A549 (cell line): ENCODE measurements around the gene PDYN. TPM values are rescaled to one million over a fixed set of nuclear protein-coding genes. Genes with fewer than 3 reads are reported as not detected.

Experiments used
- ATAC-seq, 2 experiments: fragments of 200-7000 bp in 1 of 2; fragments of >200 bp in 1 of 2; cut with Nextera tagmentation in 1 of 2; cut with Tn5 transposase in 1 of 2; 3 replicates each; pipeline versions ENCODE4 v1.8.0 to v1.9.1; 2018 to 2020; ENCODE audit warnings: mild to moderate bottlenecking in 1 of 2, moderate library complexity in 1 of 2
- CTCF ChIA-PET: fragments of 300-600 bp; sonication (Branson Sonifier 250); formaldehyde crosslinking; extraction: SDS; loops from one replicate; lab custom pipeline; 2021; ENCODE audit warnings: antibody characterized with exemption, inconsistent platforms; lab: Yijun Ruan, JAX
- POLR2A ChIA-PET: fragments of 350-600 bp; formaldehyde crosslinking; extraction: SDS; loops from one replicate; lab custom pipeline; 2021; ENCODE audit warnings: antibody characterized with exemption, inconsistent platforms; lab: Yijun Ruan, JAX
- DNase-seq, 2 experiments: peaks; one replicate each; pipeline versions ENCODE4 v3.0.0 to v3.0.0-alpha.2; 2011 to 2016; ENCODE audit warnings: low read depth in 1 of 2, low spot score in 1 of 2
- FAIRE-seq: peaks from 2 replicates; lab custom pipeline; 2011; peaks lifted over from hg19 to GRCh38; lab: Jason Lieb, UNC
- H3K27ac ChIP-seq, 2 experiments: fragments of >200 bp; sonication (Bioruptor Twin); formaldehyde crosslinking; 3 replicates each; pipeline ENCODE4 v1.5.1; 2016 to 2017
- H3K4me1 ChIP-seq: fragments of >200 bp; sonication (Bioruptor Twin); formaldehyde crosslinking; 3 replicates; pipeline ENCODE4 v1.6.1; 2016
- H3K4me2 ChIP-seq: fragments of >200 bp; sonication (Bioruptor Twin); formaldehyde crosslinking; 3 replicates; pipeline ENCODE4 v1.6.1; 2016
- H3K4me3 ChIP-seq: fragments of >200 bp; sonication (Bioruptor Twin); formaldehyde crosslinking; 3 replicates; pipeline ENCODE4 v1.5.1; 2016
- H3K9me3 ChIP-seq: fragments of >200 bp; sonication (Bioruptor Twin); formaldehyde crosslinking; 3 replicates; pipeline ENCODE4 v1.6.1; 2016
- ATOH8 ChIP-seq: fragments of 250-450 bp; sonication (Bioruptor Pico); IDR thresholded peaks from 2 replicates; pipeline ENCODE4 v1.5.0; 2020; ENCODE audit warnings: low read depth, mild to moderate bottlenecking, moderate library complexity
- EP300 ChIP-seq, 2 experiments: fragments of >200 bp; sonication (Bioruptor Twin); formaldehyde crosslinking; IDR thresholded peaks; 2 replicates in 1 of 2; 3 replicates in 1 of 2; pipeline ENCODE4 v1.6.1; 2016 to 2017
- HEYL ChIP-seq: fragments of 250-450 bp; sonication (Bioruptor Pico); IDR thresholded peaks from 2 replicates; pipeline ENCODE4 v1.8.0; 2021; ENCODE audit warnings: mild to moderate bottlenecking, moderate library complexity
- HOXB13 ChIP-seq: fragments of 250-450 bp; sonication (Bioruptor Pico); IDR thresholded peaks from 2 replicates; pipeline ENCODE4 v1.5.0; 2020; ENCODE audit warnings: low read depth, mild to moderate bottlenecking, moderate library complexity
- PBX3 ChIP-seq: IDR thresholded peaks from 2 replicates; pipeline ENCODE4 v1.6.1; 2012
- RAD21 ChIP-seq, 2 experiments: fragments of >200 bp in 1 of 2; sonication (Bioruptor Twin) in 1 of 2; formaldehyde crosslinking in 1 of 2; IDR thresholded peaks in 1 of 2; conservative IDR thresholded peaks in 1 of 2; 2 replicates in 1 of 2; 3 replicates in 1 of 2; pipeline ENCODE4 v1.6.1; 2012 to 2018; ENCODE audit warnings: inconsistent platforms in 1 of 2
- RARB ChIP-seq: fragments of 250-450 bp; sonication (Bioruptor Pico); IDR thresholded peaks from 2 replicates; pipeline ENCODE4 v1.8.0; 2021; ENCODE audit warnings: mild to moderate bottlenecking, moderate library complexity
- SMC3 ChIP-seq: fragments of >200 bp; sonication (Bioruptor Twin); formaldehyde crosslinking; IDR thresholded peaks from 3 replicates; pipeline ENCODE4 v1.6.1; 2018; ENCODE audit warnings: inconsistent platforms
- ZC3H11A ChIP-seq: fragments of 450-650 bp; IDR thresholded peaks from 2 replicates; pipeline ENCODE4 v1.6.1; 2014; ENCODE audit warnings: antibody characterized with exemption, mild to moderate bottlenecking
- WGBS: methylation state at CpG from one replicate; pipeline ENCODE4 v1.1.6; 2017; ENCODE audit errors: missing lambda C conversion rate; 5-methylcytosine and 5-hydroxymethylcytosine counted together
- polyA plus RNA-seq, 4 experiments: library from polyadenylated mRNA; depleted of rRNA in 3 of 4; stranded (reverse); fragments of >200 nt; fragmentation: RNase III in 1 of 4; extraction: RNeasy Plus Mini Kit Qiagen cat#74134 plus additional on column Dnase treatment in 1 of 4; gene quantifications; 2 replicates in 3 of 4; 3 replicates in 1 of 4; pipeline ENCODE4 v1.2.3, GENCODE V29; 2011 to 2017
- TF ChIP-seq, protein P1 (sequence below): fragments of 200-600 bp; sonication (generic); IDR thresholded peaks from 2 replicates; pipeline ENCODE4 v1.6.1; 2016; ENCODE audit warnings: antibody characterized with exemption, mild to moderate bottlenecking, moderate library complexity
- TF ChIP-seq, protein P2 (sequence below): fragments of >200 bp; sonication (Bioruptor Twin); formaldehyde crosslinking; IDR thresholded peaks from 3 replicates; pipeline ENCODE4 v1.5.1; 2016

Gene PDYN
- polyA plus RNA-seq, 2 of the 4 experiments (the other 2 are of a cell fraction): not detected

- TF ChIP-seq PBX3 (no peak), HEYL (no peak), RARB (CRISPR knock-in tag) (no peak)
Observed at GRCh38 chr20:2001119-2001518, 7.3 kb upstream of the PDYN start (continued).

- H3K9me3 ChIP-seq: no peaks in the 10 kb centered on the region
- FAIRE-seq: no peak
- no peak overlapping the region for H3K27ac ChIP-seq
- no peak overlapping the region for H3K4me2 ChIP-seq
- 25% methylated on average over 6 of the region's 6 CpGs for WGBS
- ATAC-seq: no peak
- CTCF ChIA-PET: interaction anchor here (0.8 to 3.9 kb wide), 3 partner anchors 35 to 172 kb away, joined by 3 to 13 read pairs (median 4); no protein-coding TSS in a partner anchor
- DNase-seq: no peak
- POLR2A ChIA-PET: no interaction called here
- TF ChIP-seq HOXB13 (CRISPR knock-in tag) (no peak), RARB (CRISPR knock-in tag) (no peak), PBX3 (no peak), RAD21 (conservative IDR thresholded peaks at IDR 0.05 in 1 of 2, IDR thresholded peaks at IDR 0.05 in 1 of 2) (no peak), EP300 (IDR thresholded peaks at IDR 0.05) (no peak), SMC3 (no peak), ZC3H11A (no peak)
- TF ChIP-seq, protein P1, sequence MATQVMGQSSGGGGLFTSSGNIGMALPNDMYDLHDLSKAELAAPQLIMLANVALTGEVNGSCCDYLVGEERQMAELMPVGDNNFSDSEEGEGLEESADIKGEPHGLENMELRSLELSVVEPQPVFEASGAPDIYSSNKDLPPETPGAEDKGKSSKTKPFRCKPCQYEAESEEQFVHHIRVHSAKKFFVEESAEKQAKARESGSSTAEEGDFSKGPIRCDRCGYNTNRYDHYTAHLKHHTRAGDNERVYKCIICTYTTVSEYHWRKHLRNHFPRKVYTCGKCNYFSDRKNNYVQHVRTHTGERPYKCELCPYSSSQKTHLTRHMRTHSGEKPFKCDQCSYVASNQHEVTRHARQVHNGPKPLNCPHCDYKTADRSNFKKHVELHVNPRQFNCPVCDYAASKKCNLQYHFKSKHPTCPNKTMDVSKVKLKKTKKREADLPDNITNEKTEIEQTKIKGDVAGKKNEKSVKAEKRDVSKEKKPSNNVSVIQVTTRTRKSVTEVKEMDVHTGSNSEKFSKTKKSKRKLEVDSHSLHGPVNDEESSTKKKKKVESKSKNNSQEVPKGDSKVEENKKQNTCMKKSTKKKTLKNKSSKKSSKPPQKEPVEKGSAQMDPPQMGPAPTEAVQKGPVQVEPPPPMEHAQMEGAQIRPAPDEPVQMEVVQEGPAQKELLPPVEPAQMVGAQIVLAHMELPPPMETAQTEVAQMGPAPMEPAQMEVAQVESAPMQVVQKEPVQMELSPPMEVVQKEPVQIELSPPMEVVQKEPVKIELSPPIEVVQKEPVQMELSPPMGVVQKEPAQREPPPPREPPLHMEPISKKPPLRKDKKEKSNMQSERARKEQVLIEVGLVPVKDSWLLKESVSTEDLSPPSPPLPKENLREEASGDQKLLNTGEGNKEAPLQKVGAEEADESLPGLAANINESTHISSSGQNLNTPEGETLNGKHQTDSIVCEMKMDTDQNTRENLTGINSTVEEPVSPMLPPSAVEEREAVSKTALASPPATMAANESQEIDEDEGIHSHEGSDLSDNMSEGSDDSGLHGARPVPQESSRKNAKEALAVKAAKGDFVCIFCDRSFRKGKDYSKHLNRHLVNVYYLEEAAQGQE: no peak
- TF ChIP-seq, protein P2, sequence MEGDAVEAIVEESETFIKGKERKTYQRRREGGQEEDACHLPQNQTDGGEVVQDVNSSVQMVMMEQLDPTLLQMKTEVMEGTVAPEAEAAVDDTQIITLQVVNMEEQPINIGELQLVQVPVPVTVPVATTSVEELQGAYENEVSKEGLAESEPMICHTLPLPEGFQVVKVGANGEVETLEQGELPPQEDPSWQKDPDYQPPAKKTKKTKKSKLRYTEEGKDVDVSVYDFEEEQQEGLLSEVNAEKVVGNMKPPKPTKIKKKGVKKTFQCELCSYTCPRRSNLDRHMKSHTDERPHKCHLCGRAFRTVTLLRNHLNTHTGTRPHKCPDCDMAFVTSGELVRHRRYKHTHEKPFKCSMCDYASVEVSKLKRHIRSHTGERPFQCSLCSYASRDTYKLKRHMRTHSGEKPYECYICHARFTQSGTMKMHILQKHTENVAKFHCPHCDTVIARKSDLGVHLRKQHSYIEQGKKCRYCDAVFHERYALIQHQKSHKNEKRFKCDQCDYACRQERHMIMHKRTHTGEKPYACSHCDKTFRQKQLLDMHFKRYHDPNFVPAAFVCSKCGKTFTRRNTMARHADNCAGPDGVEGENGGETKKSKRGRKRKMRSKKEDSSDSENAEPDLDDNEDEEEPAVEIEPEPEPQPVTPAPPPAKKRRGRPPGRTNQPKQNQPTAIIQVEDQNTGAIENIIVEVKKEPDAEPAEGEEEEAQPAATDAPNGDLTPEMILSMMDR: no peak
- H3K4me1 ChIP-seq: no peaks in the 10 kb centered on the region
- H3K4me3 ChIP-seq: no peak overlapping the region
Observed at GRCh38 chr20:2000285-2000684, 6.4 kb upstream of the PDYN start.

DNA sequence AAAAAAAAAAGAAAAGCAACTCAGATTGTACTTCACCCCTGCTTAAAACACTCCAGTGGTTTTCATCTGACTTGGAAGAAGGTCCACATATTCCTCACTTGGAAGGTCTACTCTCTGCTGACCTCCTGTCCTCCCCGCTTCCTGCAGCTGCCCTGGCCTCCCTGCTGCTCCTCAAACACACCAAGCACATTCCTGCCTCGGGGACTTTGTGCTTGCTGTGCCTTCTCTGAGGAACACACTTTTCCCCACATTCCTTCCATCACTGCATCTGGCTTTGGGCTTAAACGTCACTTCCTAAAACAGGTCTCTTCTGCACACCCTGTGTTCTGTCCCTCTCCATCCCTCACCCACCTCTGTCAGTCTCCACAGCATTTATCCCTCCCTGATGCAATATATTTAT, 4.9 kb upstream of the PDYN start:
- ATAC-seq (no peak), DNase-seq (no peak), FAIRE-seq (no peak)
- no peak overlapping the region for H3K4me2 ChIP-seq
- POLR2A ChIA-PET: no interaction called here
- no peak overlapping the region for H3K27ac ChIP-seq
- H3K4me3 ChIP-seq: no peak overlapping the region
- no peaks in the 10 kb centered on the region for H3K9me3 ChIP-seq
- no peak for TF ChIP-seq ATOH8 (CRISPR knock-in tag)
- WGBS: 4% methylated on average over 3 of the region's 3 CpGs
- CTCF ChIA-PET: interaction anchor here (0.6 kb wide), 1 partner anchor 12 kb away, joined by 3 read pairs; no protein-coding TSS in a partner anchor
- H3K4me1 ChIP-seq: no peaks in the 10 kb centered on the region
